GM06990 (cell line): ENCODE results near the gene AKNA.
A peak's percentile ranks its signal among the peaks of the same experiment; 100 is the strongest.

ENCODE experiments used
- DNase-seq: peaks from one replicate; pipeline ENCODE4 v3.0.0-alpha.2; 2011; ENCODE audit not compliant: insufficient read length; ENCODE audit errors: extremely low read depth
- H3K27me3 ChIP-seq: replicated peaks from 2 replicates; pipeline ENCODE4 v1.6.0; 2011; ENCODE audit warnings: low read length; ENCODE audit not compliant: control insufficient read depth, insufficient read depth
- H3K36me3 ChIP-seq: 2 replicates; pipeline ENCODE4 v1.5.1; 2011; ENCODE audit warnings: low read length; ENCODE audit not compliant: control insufficient read depth, insufficient read depth
- H3K4me3 ChIP-seq: replicated peaks from 2 replicates; pipeline ENCODE4 v1.5.1; 2011; ENCODE audit warnings: low read depth, mild to moderate bottlenecking, control low read depth, low read length
- CTCF ChIP-seq: IDR thresholded peaks from 2 replicates; pipeline ENCODE4 v1.5.1; 2011; ENCODE audit warnings: low read length, control low read depth, mild to moderate bottlenecking, inconsistent platforms; ENCODE audit not compliant: insufficient read depth, poor library complexity, severe bottlenecking

AKNA gene

GRCh38 chr9:114350636-114351401, 37.0 kb downstream of the AKNA start:
- DNase-seq = no peak
- Histone ChIP-seq H3K4me3 (no peak overlapping the region), H3K27me3 (no peaks in the 10 kb centered on the region), H3K36me3 (peaks cover 47% of the 10 kb centered on the region)
- TF ChIP-seq CTCF = no peak

GRCh38 chr9:114349713-114350480, 37.9 kb downstream of the AKNA start:
- TF ChIP-seq CTCF = no peak
- H3K36me3 ChIP-seq = peaks cover 48% of the 10 kb centered on the region
- H3K4me3 ChIP-seq = no peak overlapping the region
- no peak for DNase-seq
- H3K27me3 ChIP-seq = no peaks in the 10 kb centered on the region

GRCh38 chr9:114348906-114349482, 38.8 kb downstream of the AKNA start:
- no peak for TF ChIP-seq CTCF

GRCh38 chr9:114348261-114348905, 39.4 kb downstream of the AKNA start:
- DNase-seq = no peak
- TF ChIP-seq CTCF = no peak
- peaks cover 61% of the 10 kb centered on the region for H3K36me3 ChIP-seq
- H3K27me3 ChIP-seq = no peaks in the 10 kb centered on the region
- H3K4me3 ChIP-seq = no peak overlapping the region

More at GRCh38 chr9:114348906-114349482, 38.8 kb downstream of the AKNA start:
- DNase-seq = peak; percentile 74
- Histone ChIP-seq H3K4me3 (no peak overlapping the region), H3K27me3 (no peaks in the 10 kb centered on the region), H3K36me3 (peaks cover 56% of the 10 kb centered on the region)

GRCh38 chr9:114347675-114348074, 40.1 kb downstream of the AKNA start:
- DNase-seq = no peak
- TF ChIP-seq CTCF = no peak
- Histone ChIP-seq H3K27me3 (no peaks in the 10 kb centered on the region), H3K4me3 (no peak overlapping the region), H3K36me3 (peaks cover 68% of the 10 kb centered on the region)
